Neuronal stem cell (in vitro differentiated cells): ENCODE data around the gene SULF2.

Experiments
- DNase-seq: peaks from one replicate; pipeline ENCODE4 v3.0.0-alpha.2; 2013; ENCODE audit warnings: low spot score
- H2AFZ ChIP-seq: one replicate; pipeline ENCODE4 v1.6.1; 2013; ENCODE audit warnings: mild to moderate bottlenecking, low read length, inconsistent platforms
- H2AK5ac ChIP-seq: 2 replicates; pipeline ENCODE4 v1.6.1; 2013; ENCODE audit warnings: low read depth, mild to moderate bottlenecking, inconsistent platforms, low read length, moderate library complexity, mixed read lengths
- H2BK120ac ChIP-seq: 2 replicates; pipeline ENCODE4 v1.6.1; 2013; ENCODE audit warnings: low read depth, mild to moderate bottlenecking, inconsistent platforms, low read length, moderate library complexity, mixed read lengths
- H2BK12ac ChIP-seq: one replicate; pipeline ENCODE4 v1.6.1; 2013; ENCODE audit warnings: low read length, inconsistent platforms
- H2BK15ac ChIP-seq: 2 replicates; pipeline ENCODE4 v1.6.1; 2013; ENCODE audit warnings: mild to moderate bottlenecking, low read length, inconsistent platforms, mixed read lengths
- H2BK5ac ChIP-seq: one replicate; pipeline ENCODE4 v1.6.1; 2013; ENCODE audit warnings: inconsistent platforms, mild to moderate bottlenecking, low read length, moderate library complexity
- H3K14ac ChIP-seq: one replicate; pipeline ENCODE4 v1.6.1; 2013; ENCODE audit warnings: low read length, inconsistent platforms
- H3K18ac ChIP-seq: 2 replicates; pipeline ENCODE4 v1.6.1; 2013; ENCODE audit warnings: low read length, inconsistent platforms
- H3K23ac ChIP-seq: 2 replicates; pipeline ENCODE4 v1.6.1; 2013; ENCODE audit warnings: low read depth, mild to moderate bottlenecking, mixed read lengths, low read length, inconsistent platforms; ENCODE audit not compliant: poor library complexity
- H3K27ac ChIP-seq: replicated peaks from 3 replicates; pipeline ENCODE4 v1.5.1; 2013; ENCODE audit warnings: low read length, inconsistent platforms
- H3K27me3 ChIP-seq, 3 experiments: 2 replicates each; pipeline ENCODE4 v1.6.1; 2013; ENCODE audit warnings: low read length in 3 of 3, mild to moderate bottlenecking in 2 of 3, inconsistent platforms in 1 of 3, low read depth in 1 of 3, mixed read lengths in 1 of 3, moderate library complexity in 1 of 3; ENCODE audit not compliant: control insufficient read depth in 3 of 3, insufficient read depth in 3 of 3
- H3K36me3 ChIP-seq, 2 donors: replicated peaks in 1 of 2; 2 replicates each; pipeline ENCODE4 v1.6.1; 2013; ENCODE audit warnings: low read length in 2 of 2; ENCODE audit not compliant: control insufficient read depth in 2 of 2, insufficient read depth in 2 of 2
- H3K4ac ChIP-seq: 2 replicates; pipeline ENCODE4 v1.6.1; 2013; ENCODE audit warnings: inconsistent platforms, mild to moderate bottlenecking, low read length, moderate library complexity
- H3K4me1 ChIP-seq, 2 donors: 1 replicate in 1 of 2; 2 replicates in 1 of 2; pipeline ENCODE4 v1.6.1; 2013; ENCODE audit warnings: low read length in 2 of 2, low read depth in 1 of 2; ENCODE audit not compliant: control insufficient read depth in 2 of 2, insufficient read depth in 1 of 2
- H3K4me2 ChIP-seq: one replicate; pipeline ENCODE4 v1.6.1; 2013; ENCODE audit warnings: mild to moderate bottlenecking, low read length, inconsistent platforms; ENCODE audit not compliant: insufficient read depth, poor library complexity, severe bottlenecking
- H3K4me3 ChIP-seq, 2 donors: 2 replicates each; pipeline ENCODE4 v1.5.1; 2013; ENCODE audit warnings: low read length in 2 of 2, mild to moderate bottlenecking in 2 of 2, inconsistent platforms in 1 of 2, moderate library complexity in 1 of 2
- H3K79me1 ChIP-seq: one replicate; pipeline ENCODE4 v1.6.1; 2013; ENCODE audit warnings: low read depth, mild to moderate bottlenecking, inconsistent platforms, low read length, moderate library complexity
- H3K9ac ChIP-seq: one replicate; pipeline ENCODE4 v1.6.1; 2013; ENCODE audit warnings: mild to moderate bottlenecking, low read depth, low read length, inconsistent platforms; ENCODE audit not compliant: poor library complexity
- H3K9me3 ChIP-seq, 2 donors: replicated peaks in 1 of 2; 2 replicates each; pipeline versions ENCODE3 to v1.6.1; 2013; ENCODE audit warnings: low read length in 2 of 2, mild to moderate bottlenecking in 2 of 2, inconsistent platforms in 1 of 2, low read depth in 1 of 2, mixed read lengths in 1 of 2, moderate library complexity in 1 of 2; ENCODE audit not compliant: control insufficient read depth in 2 of 2, insufficient read depth in 1 of 2
- H4K8ac ChIP-seq: one replicate; pipeline ENCODE4 v1.6.1; 2013; ENCODE audit warnings: low read depth, mild to moderate bottlenecking, inconsistent platforms, low read length, moderate library complexity
- H4K91ac ChIP-seq: one replicate; pipeline ENCODE4 v1.6.1; 2013; ENCODE audit warnings: low read length, low read depth, mild to moderate bottlenecking, inconsistent platforms; ENCODE audit not compliant: poor library complexity
- WGBS, 2 donors: extraction: QIAGEN DNeasy Blood & Tissue Kit; methylation state at CpG; one replicate each; pipeline ENCODE4 v1.1.7; 2013; ENCODE audit warnings: missing lambda C conversion rate in 2 of 2, mixed read lengths in 1 of 2; ENCODE audit not compliant: insufficient read length in 2 of 2, insufficient replicate concordance in 1 of 2; ENCODE audit errors: extremely low coverage in 2 of 2; 5-methylcytosine and 5-hydroxymethylcytosine counted together

The SULF2 gene

DNA sequence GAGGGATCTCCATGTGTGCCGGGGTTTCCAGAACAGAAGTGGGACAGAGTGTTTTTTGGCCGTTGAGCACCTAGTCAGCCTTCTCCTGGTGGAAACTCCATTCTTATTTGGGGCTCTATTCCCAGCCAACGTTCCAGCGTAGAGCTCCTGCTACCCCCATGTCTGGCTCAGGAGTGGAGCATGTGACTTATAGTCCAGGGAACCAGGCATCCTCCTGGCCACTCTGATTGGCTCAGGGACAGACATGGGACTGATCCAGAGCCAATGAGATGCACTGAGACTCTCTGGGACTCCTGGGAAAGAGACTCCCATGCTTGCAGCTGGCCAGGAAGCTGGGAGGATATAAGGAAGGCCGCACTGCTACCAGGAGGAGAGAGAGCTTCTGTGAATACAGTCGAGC, 87.1 kb downstream of the SULF2 start:
- H3K27ac ChIP-seq = no peak overlapping the region
- no peak overlapping the region for H2BK5ac ChIP-seq
- H2BK12ac ChIP-seq = no peak overlapping the region
- DNase-seq = no peak
- no peak overlapping the region for H3K23ac ChIP-seq
- no peak overlapping the region for H2BK120ac ChIP-seq
- H3K79me1 ChIP-seq = no peaks in the 10 kb centered on the region
- no peaks in the 10 kb centered on the region for H3K27me3 ChIP-seq
- H2BK15ac ChIP-seq = no peak overlapping the region
- no peak overlapping the region for H3K14ac ChIP-seq
- no peak overlapping the region for H3K4me2 ChIP-seq
- H3K36me3 ChIP-seq = peaks cover 0 to 9% of the 10 kb centered on the region in 2 donors
- H3K4ac ChIP-seq = no peak overlapping the region
- peaks cover 0 to 3% of the 10 kb centered on the region in 2 donors for H3K9me3 ChIP-seq
- no peak overlapping the region for H4K8ac ChIP-seq
- H2AK5ac ChIP-seq = no peak overlapping the region
- no peaks in the 10 kb centered on the region for H3K4me1 ChIP-seq
- H3K4me3 ChIP-seq = no peak overlapping the region
- no peak overlapping the region for H3K18ac ChIP-seq
- no CpG with 5 or more reads among the region's 6 CpGs for WGBS, 2 donors
- no peak overlapping the region for H4K91ac ChIP-seq
- no peak overlapping the region for H2AFZ ChIP-seq
- no peak overlapping the region for H3K9ac ChIP-seq

DNA sequence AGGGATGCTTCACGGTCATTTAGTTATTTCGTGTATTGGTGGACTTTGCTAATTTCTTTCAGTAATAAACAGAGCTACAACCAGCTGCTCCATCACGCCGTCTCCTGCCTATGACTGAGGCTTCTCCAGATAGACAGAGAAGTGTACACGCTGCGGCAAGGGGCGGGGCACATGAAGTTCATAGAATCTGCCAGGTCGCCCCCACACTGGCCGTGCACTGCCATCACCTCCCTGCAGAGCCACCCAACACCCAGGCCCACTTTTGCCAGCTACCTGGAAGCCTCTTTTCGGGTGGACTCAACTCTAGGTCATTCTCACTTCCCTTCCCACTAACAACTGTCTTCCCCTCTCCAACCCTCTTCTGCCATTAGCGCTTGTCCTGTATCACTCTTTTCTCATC, 88.4 kb downstream of the SULF2 start:
- H4K91ac ChIP-seq = no peak overlapping the region
- H3K27ac ChIP-seq = no peak overlapping the region
- H2BK120ac ChIP-seq = no peak overlapping the region
- DNase-seq = no peak
- no peak overlapping the region for H2BK15ac ChIP-seq
- peaks cover 0 to 9% of the 10 kb centered on the region in 2 donors for H3K36me3 ChIP-seq
- no peak overlapping the region for H3K4me2 ChIP-seq
- H3K79me1 ChIP-seq = no peaks in the 10 kb centered on the region
- H3K9me3 ChIP-seq = peaks cover 0 to 6% of the 10 kb centered on the region in 2 donors
- no peaks in the 10 kb centered on the region for H3K4me1 ChIP-seq
- no peak overlapping the region for H3K9ac ChIP-seq
- no peak overlapping the region for H3K23ac ChIP-seq
- H3K27me3 ChIP-seq = no peaks in the 10 kb centered on the region
- no CpG with 5 or more reads among the region's 11 CpGs for WGBS, 2 donors
- no peak overlapping the region for H4K8ac ChIP-seq
- H2AK5ac ChIP-seq = no peak overlapping the region
- no peak overlapping the region for H3K4ac ChIP-seq
- no peak overlapping the region for H3K14ac ChIP-seq
- no peak overlapping the region for H2BK5ac ChIP-seq
- H3K18ac ChIP-seq = no peak overlapping the region
- H3K4me3 ChIP-seq = no peak overlapping the region
- no peak overlapping the region for H2AFZ ChIP-seq
- H2BK12ac ChIP-seq = no peak overlapping the region

DNA sequence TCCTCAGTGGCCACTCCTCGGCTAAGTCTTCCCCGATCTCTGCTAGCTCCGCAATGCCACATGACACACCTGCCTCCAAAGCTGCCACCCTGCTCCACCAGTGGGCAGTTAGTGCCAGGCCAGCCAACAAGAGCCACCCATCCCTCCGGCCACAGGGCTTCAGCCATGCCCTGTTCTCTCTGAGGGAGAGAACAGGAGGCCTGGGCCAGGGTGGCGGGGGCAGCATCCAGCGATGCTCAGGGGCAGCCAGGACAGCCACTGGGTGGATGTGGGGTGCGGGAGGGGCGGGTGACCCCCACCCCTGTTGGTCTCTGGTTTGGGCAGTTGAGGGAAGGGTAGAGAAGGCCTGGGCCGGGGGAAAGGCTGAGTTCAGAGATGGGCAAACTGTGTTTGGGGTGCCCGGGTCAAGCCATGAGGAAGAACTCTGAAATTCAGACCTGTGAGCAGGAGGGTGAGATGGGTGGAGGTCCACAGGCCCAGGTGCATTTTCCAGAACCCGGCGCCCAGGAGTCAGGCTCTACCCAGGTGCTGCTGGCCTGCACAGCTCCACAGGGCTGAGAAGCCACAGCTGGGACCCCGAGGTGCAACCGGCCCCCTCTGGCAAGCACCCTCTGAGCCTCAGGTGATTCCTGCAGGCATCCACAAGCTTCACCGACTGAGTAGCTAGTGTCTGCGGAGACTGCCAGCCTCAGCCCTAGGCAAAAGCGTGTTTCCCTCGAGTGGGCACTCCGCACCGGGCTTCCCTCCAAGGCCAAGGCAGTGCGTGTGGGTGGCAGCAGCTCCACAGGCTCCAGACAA, 91.1 kb downstream of the SULF2 start:
- H3K36me3 ChIP-seq = peaks cover 5 to 8% of the 10 kb centered on the region in 2 donors
- no CpG with 5 or more reads among the region's 21 CpGs for WGBS, 2 donors

DNA sequence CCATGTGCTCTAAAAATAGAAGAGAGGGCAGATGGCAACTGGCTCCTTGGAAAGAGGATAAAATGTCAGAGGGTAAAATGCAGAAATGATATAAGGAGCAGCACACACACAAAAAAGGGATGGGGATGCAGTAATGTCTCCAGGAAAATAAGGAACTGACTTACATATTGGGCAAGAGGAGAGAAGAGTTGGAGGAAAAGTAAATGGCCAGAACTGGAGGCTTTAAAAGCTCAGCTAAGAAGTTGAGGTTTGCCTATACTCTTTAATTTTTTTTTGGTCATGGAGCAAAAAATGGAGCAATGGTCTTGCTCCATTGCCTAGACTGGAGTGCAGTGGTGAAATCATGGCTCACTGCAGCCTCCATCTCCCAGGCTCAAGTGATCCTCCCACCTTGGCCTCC, 93.7 kb downstream of the SULF2 start:
- Histone ChIP-seq H3K4ac (no peak overlapping the region), H3K9ac (no peak overlapping the region), H3K36me3 (peaks cover 8 to 10% of the 10 kb centered on the region in 2 donors), H4K91ac (no peak overlapping the region), H2AK5ac (no peak overlapping the region), H2BK15ac (no peak overlapping the region), H3K9me3 (peaks cover 0 to 21% of the 10 kb centered on the region in 2 donors), H3K4me3 (no peak overlapping the region), H3K27ac (no peak overlapping the region), H3K27me3 (no peaks in the 10 kb centered on the region), H2BK5ac (no peak overlapping the region), H2BK12ac (no peak overlapping the region), H3K4me1 (peaks cover 2 to 5% of the 10 kb centered on the region in 2 donors), H3K4me2 (no peak overlapping the region), H3K23ac (no peak overlapping the region), H2AFZ (no peak overlapping the region), H2BK120ac (no peak overlapping the region), H3K14ac (no peak overlapping the region), H4K8ac (no peak overlapping the region), H3K79me1 (no peaks in the 10 kb centered on the region), H3K18ac (no peak overlapping the region)
- DNase-seq = peak; percentile 17

More for the DNA sequence above, 91.1 kb downstream of the SULF2 start:
- H3K27me3 ChIP-seq = no peaks in the 10 kb centered on the region
- H2AFZ ChIP-seq = no peak overlapping the region
- H3K4me2 ChIP-seq = no peak overlapping the region
- no peak overlapping the region for H3K9ac ChIP-seq
- no peak overlapping the region for H3K4ac ChIP-seq
- no peak overlapping the region for H3K27ac ChIP-seq
- H2BK5ac ChIP-seq = no peak overlapping the region
- H4K8ac ChIP-seq = no peak overlapping the region
- no peak overlapping the region for H2AK5ac ChIP-seq
- H2BK15ac ChIP-seq = no peak overlapping the region
- no peak for DNase-seq
- H2BK12ac ChIP-seq = no peak overlapping the region
- H4K91ac ChIP-seq = no peak overlapping the region
- peaks cover 0 to 20% of the 10 kb centered on the region in 2 donors for H3K9me3 ChIP-seq
- H3K23ac ChIP-seq = no peak overlapping the region
- H3K18ac ChIP-seq = no peak overlapping the region
- no peaks in the 10 kb centered on the region for H3K4me1 ChIP-seq
- no peak overlapping the region for H2BK120ac ChIP-seq
- no peaks in the 10 kb centered on the region for H3K79me1 ChIP-seq
- no peak overlapping the region for H3K4me3 ChIP-seq
- no peak overlapping the region for H3K14ac ChIP-seq
